Fibroblast of skin of right quadriceps (primary cell): Measurements from ENCODE around the gene DRC3.
A peak's percentile ranks its signal among the peaks of the same experiment; 100 is the strongest.

Experiments
- DNase-seq: peaks from one replicate; pipeline ENCODE4 v3.0.0-alpha.2; 2013

The DRC3 gene

DNA sequence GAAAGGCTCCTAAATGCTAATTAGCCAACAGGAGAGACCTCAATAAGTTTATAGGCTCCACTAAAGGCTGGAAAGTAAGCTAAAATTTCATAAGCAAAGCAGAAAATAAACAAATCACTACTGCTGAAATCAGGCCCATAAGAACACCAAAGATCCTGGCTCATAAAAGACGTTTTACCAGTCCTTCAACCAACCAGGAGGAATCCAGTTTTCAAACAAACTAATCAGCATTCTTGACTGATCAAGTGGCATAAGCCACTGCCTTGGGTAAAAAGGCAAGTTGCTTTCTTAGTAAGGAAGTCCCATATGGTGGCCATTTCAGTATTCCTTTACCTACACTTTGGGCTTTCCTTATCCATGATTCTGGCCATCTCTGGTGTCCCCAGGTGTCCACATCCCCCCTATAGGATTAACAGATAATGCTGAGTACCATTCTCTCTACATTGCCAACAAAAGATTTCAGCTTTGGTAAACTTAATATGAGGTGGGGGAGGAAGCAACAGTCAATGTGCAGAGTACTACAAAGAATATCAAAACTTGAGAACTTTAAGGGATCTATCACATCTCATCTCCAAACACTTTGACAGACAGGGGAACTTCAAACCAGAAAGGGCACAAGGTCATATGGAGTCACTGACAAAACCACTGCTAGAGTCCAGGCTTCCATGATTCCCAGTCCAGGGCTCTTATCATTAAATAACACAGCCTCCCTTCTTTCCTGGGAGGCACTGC, 1.8 kb upstream of the DRC3 start:
- DNase-seq, result no peak

DNA sequence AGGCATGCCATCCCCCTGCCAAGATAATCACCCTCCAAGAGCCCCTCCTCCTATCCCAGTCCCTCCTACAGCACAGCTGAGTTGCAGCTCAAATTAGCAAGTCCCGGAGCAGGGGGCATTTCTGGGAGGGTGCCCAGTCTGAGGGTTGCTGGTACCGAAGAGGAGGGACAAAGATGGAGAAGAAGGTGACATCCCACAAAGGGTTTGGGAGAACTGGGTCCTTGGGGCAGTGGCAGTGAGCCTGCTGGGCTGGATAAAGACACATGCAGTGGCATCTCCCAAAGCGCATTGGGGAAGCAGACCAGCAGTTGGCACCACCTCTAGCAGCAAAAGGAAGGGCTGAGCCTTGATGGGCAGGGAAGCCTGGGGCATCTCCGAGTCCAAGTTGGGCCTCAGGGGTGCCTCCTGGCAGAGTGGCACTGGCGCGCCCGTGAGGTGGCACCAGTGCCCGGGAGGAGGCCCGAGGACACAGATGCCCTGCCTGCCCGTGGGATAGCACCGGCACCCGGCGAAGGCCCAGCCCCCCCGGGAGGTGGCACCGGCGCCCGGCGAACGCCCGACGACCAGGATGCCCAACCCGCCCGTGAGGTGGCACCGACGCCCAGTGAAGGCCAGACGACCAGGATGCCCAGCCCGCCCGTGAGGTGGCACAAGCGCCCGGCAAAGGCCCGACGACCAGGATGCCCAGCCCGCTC, 1.1 kb upstream of the DRC3 start:
- no peak for DNase-seq

DNA sequence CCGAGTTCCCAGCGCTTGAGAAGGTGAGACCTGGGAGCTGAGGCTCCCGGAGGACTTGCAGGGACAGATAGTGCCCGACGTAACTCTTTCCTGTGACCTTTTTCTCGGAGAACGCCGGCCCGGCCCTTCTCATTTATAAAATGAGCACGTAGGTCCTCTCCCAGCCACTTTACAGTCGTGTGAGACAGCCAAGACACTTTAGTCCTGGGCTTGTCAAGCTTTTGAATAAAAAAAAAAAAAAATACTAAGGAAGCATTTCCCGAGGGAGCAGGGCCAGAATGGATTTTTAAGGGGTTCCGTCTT, 241 bp downstream of the DRC3 start:
- no peak for DNase-seq

DNA sequence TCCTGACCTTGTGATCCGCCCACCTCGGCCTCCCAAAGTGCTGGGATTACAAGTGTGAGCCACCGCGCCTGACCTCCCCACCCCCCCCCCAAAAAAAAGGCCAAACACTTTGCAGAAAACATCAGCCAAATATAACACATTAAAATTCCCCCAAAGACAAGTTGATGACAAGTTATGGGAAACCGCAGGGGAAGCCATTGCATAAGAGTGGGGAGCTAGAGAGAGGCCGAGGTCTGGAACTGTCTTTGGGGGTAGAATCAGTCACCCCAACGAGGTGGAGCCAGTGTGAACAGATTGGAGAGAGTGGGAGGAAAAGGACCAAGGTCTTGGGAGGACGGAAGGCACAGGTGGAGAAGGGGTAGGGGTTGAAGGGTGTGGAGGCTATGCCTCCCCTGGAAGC, 2.8 kb downstream of the DRC3 start:
- DNase-seq, result no peak

DNA sequence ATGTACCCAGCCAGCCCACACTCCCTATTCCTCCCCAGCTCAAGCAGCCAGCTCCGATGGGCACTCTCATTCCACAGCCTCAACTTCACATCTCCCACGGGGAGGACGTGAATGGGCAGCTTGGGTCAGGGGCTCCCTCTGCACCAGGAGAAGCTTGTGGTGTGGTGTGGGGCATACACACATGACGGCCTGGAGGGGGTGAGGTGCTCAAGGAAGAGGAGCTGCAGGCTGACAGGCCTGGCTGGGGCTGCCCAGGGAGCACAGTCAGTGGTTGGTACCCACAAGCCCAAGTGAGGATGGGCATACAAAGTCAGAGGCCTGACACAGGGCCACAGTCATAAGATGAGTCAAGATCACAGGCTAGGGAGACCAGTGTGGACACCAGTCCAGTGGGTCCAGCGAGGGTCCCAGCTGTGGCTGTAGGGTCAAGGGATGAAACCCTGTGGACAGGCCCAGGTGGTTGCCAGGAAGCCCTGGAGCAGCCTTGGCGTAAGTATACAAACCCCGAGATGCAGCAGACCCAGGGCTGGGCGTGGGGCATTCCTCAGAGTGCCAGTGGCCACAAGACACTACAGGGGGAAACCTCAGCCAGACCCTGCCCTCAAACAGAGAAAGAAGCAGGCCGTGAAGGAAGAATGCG, 4.4 kb downstream of the DRC3 start:
- no peak for DNase-seq

DNA sequence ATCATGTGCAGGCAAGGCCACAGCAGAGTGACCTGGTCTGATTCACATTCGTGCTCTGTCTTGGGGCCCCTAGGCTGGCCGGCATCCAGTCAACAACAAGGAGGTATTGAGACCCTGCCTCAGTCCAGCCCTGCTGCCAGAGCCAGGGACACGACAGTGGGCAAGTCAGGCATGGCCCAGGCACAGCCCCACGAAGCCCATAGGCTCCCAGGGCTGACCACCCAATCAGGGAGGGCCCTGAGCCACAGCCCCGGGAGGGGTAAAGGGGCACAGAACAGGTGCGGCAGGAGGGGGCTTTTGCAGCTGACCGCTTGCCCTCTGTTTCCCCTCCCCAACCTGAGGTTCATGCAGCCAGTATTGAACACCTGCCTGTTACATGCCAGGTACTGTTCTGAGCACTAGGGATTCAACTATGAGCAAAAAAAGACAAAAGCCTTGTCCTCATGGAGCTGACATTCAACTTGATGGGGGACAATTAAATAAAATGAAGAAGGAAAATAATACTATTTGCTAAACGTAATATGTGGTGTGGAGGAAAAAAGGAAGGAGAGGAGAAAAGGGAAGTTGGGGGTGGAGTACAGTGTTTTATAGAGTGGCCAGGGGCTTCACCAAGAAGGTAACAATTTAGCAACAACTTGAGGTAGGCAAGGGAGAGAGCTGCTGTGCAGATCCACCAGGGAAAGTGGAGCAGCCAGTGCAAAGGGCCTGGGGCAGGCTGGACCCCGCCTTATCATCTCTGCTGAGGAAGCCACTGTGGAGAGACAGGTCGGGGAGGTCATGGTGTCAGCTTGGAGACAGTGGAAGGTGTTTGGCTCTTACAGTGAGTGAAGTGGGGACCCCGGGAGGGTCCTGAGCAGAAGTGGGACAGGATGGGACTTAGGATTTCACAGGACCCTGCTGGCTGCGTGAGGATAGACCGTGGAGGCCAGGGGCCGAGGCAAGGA, 6.1 kb downstream of the DRC3 start:
- DNase-seq, result no peak

GRCh38 chr17:17979778-17980177, 7.1 kb downstream of the DRC3 start:
- DNase-seq, result no peak

GRCh38 chr17:17981330-17981729, 8.7 kb downstream of the DRC3 start:
- no peak for DNase-seq

DNA sequence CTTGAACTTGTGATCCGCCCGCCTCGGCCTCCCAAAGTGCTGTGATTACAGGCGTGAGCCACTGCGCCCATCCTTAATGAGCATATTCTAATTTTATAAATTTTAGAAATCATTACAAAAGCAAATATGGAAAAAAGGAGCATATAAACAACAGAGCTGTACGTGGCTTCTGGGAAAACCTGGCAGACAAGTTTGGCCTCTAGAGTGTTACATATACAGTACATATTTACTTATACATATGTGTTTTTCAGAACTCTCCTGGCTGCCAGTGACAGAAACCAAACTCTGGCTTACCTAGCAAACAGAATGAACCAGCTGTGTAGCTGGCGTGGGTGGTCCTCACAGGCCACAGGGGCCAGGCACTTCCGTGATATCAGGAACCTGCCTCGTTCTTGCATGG, 10.1 kb downstream of the DRC3 start:
- DNase-seq, result no peak

DNA sequence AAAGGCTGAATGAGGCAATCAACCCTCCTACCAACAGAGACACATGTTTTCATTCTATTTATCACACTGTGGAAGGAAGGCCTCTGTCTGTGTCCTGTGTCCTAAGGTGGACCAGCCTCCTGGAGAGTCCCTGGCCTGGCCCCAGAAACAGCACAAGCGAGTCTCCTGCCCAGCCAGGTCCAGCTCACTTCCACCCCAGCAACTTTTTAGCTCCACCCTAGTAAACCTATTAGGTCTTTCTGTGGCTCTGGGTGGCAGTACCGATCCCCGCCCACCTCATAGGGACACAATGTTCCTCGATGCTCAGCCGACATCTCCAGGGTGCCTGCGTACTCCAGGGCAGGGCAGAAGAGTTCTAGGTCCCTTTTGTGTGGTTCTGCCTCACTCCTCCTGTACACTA, 10.7 kb downstream of the DRC3 start:
- no peak for DNase-seq

DNA sequence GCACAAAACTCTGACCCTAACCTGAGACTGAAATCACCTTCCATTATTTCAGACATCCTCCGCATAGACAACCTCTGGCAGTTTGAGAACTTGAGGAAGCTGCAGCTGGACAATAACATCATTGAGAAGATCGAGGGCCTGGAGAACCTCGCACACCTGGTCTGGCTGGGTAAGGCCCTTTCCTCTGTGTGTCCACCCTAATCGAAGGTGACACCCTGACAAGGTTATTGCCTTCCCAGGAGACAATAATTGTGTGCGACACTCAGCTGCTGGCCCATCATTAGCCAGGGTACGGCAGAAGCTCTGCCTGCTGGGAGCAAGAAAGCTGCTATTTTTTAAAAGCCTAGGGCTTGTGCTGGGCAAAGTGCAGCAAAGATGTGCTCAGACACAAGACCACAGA, 11.1 kb downstream of the DRC3 start:
- DNase-seq, result no peak

DNA sequence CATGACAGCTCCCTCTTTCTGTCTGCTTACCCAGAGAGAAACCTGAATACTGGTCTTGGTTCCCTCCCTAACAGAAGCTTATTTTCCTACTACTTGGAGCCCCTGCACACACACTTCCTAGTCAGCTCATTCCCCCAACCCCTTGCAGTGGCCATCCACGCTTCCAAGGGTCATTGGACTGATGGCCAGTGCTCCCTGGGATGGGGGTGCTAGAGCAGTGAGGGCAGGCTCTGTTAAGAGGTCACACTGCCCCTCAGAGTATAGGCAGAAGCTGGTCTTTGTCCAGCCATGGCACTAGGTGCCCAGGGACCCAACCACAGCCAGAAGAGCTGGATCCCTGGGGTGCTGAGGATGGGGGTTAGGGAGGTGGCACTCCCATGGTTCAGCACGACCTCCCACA, 12.5 kb downstream of the DRC3 start:
- no peak for DNase-seq

DNA sequence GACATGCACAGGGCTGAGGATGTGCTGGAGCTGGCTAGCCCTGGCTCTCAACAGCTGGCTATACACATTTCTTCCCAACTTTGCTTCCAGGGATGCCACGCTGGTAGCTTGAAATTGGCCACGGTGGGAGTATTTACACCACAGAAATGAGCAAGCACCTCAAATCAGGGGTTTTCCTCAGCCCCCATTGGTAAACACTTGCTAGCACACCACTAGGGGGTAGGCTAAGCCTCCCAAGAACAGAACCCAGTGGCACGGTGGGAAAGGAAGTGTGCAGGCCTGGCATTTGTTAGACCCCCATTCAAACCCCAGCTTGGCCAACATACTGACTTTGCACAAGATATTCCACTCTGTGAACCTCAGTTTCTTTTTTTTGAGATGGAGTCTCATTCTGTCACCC, 12.9 kb downstream of the DRC3 start:
- no peak for DNase-seq

DNA sequence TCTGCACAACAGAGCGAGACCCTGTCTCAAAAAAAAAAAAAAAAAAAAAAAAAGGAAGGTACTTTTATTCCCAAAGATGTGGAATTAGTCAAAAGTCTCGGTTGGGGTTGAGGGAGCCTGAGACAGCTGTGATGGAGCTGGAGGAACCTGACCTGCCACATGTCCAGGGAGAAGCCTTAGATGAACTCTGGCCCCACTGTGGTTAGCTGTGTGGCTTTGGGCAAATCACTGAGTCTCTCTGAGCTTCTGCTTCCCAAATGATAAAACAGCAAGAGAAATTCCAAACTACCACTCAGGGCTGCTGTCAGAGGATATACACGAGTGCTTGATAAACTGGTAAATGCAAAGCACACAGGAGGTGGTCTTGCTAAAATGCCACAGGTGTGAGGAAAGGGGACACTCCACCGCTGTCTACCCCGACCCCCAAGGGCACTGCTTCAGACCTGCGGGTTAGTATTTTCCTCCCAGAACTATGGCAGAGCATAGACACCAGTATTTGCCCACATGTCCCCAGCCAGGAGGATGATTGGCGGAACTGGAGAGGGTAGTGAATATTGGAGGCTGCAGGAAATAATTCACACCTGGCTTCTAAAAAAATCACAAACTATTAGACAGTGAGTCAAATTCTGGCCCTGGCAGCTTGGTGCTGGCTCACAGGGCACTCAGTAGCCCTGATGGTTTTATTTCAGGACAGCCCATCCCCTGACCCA, 14.7 kb downstream of the DRC3 start:
- DNase-seq, result no peak

DNA sequence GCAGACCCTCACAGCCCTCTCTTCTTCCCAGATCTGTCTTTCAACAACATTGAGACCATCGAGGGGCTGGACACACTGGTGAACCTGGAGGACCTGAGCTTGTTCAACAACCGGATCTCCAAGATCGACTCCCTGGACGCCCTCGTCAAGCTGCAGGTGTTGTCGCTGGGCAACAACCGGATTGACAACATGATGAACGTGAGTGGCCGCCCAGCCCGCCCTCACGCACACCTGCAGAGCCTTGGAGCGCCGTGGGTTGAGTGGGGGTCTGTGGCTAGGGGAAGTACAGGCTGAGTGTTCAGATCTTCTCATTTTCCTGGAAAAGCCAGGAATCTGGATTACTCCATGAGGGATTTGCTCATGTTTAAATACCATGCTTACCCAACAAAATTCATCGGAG, 15.2 kb downstream of the DRC3 start:
- no peak for DNase-seq

DNA sequence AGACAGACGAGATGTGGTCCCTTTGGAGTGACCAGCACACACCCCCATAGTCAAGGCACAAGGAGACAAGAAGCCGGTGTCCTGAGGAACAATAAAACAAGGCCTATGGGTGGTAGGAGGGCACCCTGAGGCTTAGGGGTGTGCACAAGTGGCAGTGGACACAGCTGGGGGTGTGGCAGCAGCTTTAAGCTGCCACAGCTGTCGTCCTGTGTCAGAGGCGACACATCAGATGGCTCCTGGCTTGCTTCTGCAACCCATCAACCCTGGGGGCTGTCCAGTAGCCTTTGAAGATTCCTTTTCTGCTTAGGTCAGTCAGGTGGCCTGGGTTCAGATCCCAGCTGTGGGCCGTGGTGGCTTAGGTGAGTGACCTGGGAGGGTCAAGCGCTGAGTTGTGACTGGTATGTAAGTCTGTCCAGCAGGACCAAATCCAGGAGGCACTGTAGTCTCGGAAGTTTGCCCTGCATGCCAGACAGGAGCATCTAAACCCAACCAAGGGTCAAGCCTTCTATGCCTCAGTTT, 15.8 kb downstream of the DRC3 start:
- DNase-seq, result no peak

- no peak for DNase-seq
Measured at GRCh38 chr17:17989081-17989480, 16.4 kb downstream of the DRC3 start.

GRCh38 chr17:17989618-17990017, 17.0 kb downstream of the DRC3 start:
- no peak for DNase-seq

GRCh38 chr17:17990282-17990681, 17.6 kb downstream of the DRC3 start:
- DNase-seq, result no peak

DNA sequence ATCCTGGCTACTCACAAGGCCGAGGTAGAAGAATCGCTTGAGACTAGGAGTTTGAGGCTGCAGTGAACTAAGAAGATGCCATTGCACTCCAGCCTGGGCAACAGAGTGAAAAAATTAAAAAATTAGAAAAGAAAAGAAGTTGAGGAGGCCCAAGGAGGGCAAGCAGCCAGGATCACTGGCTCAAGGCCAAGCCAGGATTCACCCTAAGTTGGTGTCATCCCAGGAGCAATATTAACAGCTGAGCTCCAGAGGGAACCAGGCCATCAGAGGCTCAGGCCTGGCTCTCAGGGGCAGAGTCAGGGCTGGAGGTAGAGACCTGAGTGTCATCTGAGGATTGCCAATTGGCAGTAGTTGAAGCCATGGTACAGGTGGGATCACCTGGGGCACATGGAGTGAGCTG, 20.7 kb downstream of the DRC3 start:
- peak; percentile 12 for DNase-seq

GRCh38 chr17:17993852-17994251, 21.2 kb downstream of the DRC3 start:
- DNase-seq, result no peak

- DNase-seq, result peak; percentile 29
Measured at GRCh38 chr17:17994271-17995069, 21.8 kb downstream of the DRC3 start.
